ENCODE results near the gene SIX1.

The SIX1 gene

GRCh38 chr14:60596139-60596538 lies 53.1 kb downstream of the SIX1 start:
- TF ChIP-seq EZH2phosphoT487 (conservative IDR thresholded peaks at IDR 0.05; ENCODE audit: low read length) (no peak), CTCF (IDR thresholded peaks at IDR 0.05; ENCODE audit: insufficient read depth, low read length, poor library complexity, severe bottlenecking) (no peak)
- Histone ChIP-seq H2AFZ (ENCODE audit: low read depth, low read length, severe bottlenecking) (no peak overlapping the region), H3K4me2 (ENCODE audit: low read depth, low read length, poor library complexity, severe bottlenecking) (no peak overlapping the region), H3K36me3 (ENCODE audit: low read length) (no peaks in the 10 kb centered on the region), H3K79me2 (ENCODE audit: insufficient read depth, low read length) (no peaks in the 10 kb centered on the region), H3K27ac (ENCODE audit: low read depth, low read length) (no peak overlapping the region), H3F3A (ENCODE audit: insufficient read depth) (no peaks in the 10 kb centered on the region), H3K4me3 (ENCODE audit: insufficient read depth, low read length, poor library complexity, severe bottlenecking) (no peak overlapping the region), H3K27me3 (ENCODE audit: low read length) (no peaks in the 10 kb centered on the region), H4K20me1 (ENCODE audit: low read depth, low read length) (no peaks in the 10 kb centered on the region), H3K9ac (ENCODE audit: low read length) (no peak overlapping the region), H3K9me3 (ENCODE audit: insufficient read depth, low read length) (no peaks in the 10 kb centered on the region), H3K9me2 (replicated peaks; ENCODE audit: insufficient read depth, low read length) (no peaks in the 10 kb centered on the region)

- Histone ChIP-seq H3K4me3 (ENCODE audit: insufficient read depth, low read length, poor library complexity, severe bottlenecking) (no peak overlapping the region), H2AFZ (ENCODE audit: low read depth, low read length, severe bottlenecking) (no peak overlapping the region), H3K79me2 (ENCODE audit: insufficient read depth, low read length) (no peaks in the 10 kb centered on the region), H3K36me3 (ENCODE audit: low read length) (no peaks in the 10 kb centered on the region), H3K27ac (ENCODE audit: low read depth, low read length) (no peak overlapping the region), H3F3A (ENCODE audit: insufficient read depth) (no peaks in the 10 kb centered on the region), H3K4me2 (ENCODE audit: low read depth, low read length, poor library complexity, severe bottlenecking) (no peak overlapping the region), H3K9ac (ENCODE audit: low read length) (no peak overlapping the region), H4K20me1 (ENCODE audit: low read depth, low read length) (no peaks in the 10 kb centered on the region), H3K9me2 (replicated peaks; ENCODE audit: insufficient read depth, low read length) (no peaks in the 10 kb centered on the region), H3K9me3 (ENCODE audit: insufficient read depth, low read length) (no peaks in the 10 kb centered on the region), H3K27me3 (ENCODE audit: low read length) (no peaks in the 10 kb centered on the region)
- no peak for TF ChIP-seq CTCF (IDR thresholded peaks at IDR 0.05; ENCODE audit: insufficient read depth, low read length, poor library complexity, severe bottlenecking)
- TF ChIP-seq EZH2phosphoT487 (conservative IDR thresholded peaks at IDR 0.05; ENCODE audit: low read length) = no peak
Measured at GRCh38 chr14:60594062-60594461, 55.2 kb downstream of the SIX1 start.

Data from SU-DHL-6 (cell line).